ENCODE results near the gene UBE2O. TPM values are rescaled to one million over a fixed set of nuclear protein-coding genes. Genes with fewer than 3 reads are reported as not detected.

UBE2O gene
- total and polyA plus RNA-seq, 2 donors from 2014 or later = 5.5 to 21.3 TPM

DNA sequence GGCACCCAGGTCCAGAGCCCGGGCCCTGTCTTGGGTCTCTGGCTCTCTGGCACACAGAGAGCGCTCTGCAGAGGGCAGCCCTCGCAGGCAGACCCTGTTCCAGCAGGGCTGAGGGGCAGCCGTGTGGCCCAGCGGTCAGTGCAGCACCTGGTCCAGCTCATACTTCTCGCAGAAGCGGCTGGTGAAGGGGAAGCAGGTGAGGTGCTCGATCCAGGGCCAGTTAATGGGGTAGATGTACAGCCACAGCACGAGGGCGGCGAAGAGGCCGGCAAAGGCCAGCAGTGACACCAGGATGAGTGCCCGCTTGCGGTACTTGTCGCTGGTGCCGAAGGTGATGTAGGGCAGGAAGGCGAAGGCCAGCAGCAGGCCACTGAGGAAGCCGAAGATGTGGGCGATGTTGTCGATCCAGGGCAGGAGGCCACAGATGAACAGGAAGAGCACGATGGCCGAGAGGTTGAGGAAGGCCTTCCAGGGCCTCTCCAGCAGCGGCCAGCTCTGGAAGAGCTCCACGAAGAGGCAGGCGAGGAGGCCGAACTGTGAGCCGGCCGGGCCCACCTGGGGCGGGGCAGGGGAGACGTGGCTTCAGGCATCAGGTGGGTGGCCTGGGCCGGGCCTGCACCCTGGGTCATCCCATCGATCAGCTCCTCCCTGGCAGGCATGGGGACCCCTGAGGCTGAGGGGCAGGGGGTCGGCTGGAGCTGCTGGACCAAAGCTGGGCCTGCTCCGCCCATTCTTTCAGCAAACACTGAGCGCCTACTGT, 18.7 kb upstream of the UBE2O start:
- intact Hi-C loops (cut with DNase I) = no loop called here
- no peaks in the 10 kb centered on the region for H3K36me3 ChIP-seq (ENCODE audit: control insufficient read depth in 2 of 3, insufficient read depth in 3 of 3, low read length in 3 of 3)

DNA sequence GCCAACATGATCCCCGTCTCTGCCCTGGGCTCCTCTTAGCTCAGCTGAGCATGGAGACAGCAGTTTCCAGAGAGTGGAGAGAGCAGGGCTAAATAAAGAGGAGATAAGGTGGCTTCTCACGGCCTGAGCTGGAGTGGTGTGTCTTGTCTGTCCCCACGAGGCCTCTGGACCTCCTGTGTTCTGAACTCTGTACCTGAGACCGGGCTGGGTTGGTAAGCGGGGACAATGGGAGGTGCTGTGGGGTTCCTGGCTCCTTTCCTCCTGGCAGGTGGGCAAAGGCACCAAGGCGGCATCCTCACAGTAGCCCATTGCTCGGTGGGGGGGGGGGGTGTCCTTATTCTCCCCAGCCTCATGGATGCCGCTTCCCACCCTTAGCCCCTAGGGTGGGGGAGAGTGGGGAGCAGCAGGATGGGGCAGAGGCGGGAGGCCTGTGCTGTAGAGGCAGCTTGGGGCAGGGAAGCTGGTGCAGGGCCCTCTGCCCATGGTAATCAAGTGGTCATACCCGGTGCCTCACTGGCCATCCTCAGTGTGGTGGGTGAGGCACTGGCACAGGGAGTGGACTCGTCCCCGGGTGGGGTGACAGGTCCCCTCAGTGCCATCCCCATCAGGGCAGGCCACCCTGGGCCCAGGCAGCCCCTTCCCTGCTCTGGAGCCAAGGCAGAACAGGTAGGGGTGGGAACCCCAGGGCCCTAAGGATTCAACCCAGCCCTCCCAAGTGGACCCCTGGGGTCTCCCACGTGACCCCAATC, 17.2 kb upstream of the UBE2O start:
- DNase-seq (no peak), FAIRE-seq (no peak)
- TF ChIP-seq, protein P1, sequence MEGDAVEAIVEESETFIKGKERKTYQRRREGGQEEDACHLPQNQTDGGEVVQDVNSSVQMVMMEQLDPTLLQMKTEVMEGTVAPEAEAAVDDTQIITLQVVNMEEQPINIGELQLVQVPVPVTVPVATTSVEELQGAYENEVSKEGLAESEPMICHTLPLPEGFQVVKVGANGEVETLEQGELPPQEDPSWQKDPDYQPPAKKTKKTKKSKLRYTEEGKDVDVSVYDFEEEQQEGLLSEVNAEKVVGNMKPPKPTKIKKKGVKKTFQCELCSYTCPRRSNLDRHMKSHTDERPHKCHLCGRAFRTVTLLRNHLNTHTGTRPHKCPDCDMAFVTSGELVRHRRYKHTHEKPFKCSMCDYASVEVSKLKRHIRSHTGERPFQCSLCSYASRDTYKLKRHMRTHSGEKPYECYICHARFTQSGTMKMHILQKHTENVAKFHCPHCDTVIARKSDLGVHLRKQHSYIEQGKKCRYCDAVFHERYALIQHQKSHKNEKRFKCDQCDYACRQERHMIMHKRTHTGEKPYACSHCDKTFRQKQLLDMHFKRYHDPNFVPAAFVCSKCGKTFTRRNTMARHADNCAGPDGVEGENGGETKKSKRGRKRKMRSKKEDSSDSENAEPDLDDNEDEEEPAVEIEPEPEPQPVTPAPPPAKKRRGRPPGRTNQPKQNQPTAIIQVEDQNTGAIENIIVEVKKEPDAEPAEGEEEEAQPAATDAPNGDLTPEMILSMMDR (IDR thresholded peaks at IDR 0.05; ENCODE audit: borderline replicate concordance, extremely low read depth, insufficient read depth) = no peak
- Histone ChIP-seq H3K36me3 (ENCODE audit: control insufficient read depth in 2 of 3, insufficient read depth in 3 of 3, low read length in 3 of 3) (no peaks in the 10 kb centered on the region), H3K4me1 (ENCODE audit: control insufficient read depth in 2 of 3, insufficient read depth in 2 of 3, low read depth in 1 of 3, low read length in 3 of 3) (no peaks in the 10 kb centered on the region), H3K27ac (ENCODE audit: low read depth in 2 of 2, low read length in 2 of 2) (no peak overlapping the region), H3K9me3 (ENCODE audit: control insufficient read depth in 2 of 3, insufficient read depth in 1 of 3, low read length in 3 of 3) (no peaks in the 10 kb centered on the region), H3K27me3 (ENCODE audit: control insufficient read depth, insufficient read depth, low read length) (no peaks in the 10 kb centered on the region), H3K4me3 (ENCODE audit: low read length in 3 of 3) (no peak overlapping the region), H3K9ac (ENCODE audit: low read length in 3 of 3) (no peak overlapping the region)
- intact Hi-C loops (cut with DNase I) = no loop called here

More for the DNA sequence above, 18.7 kb upstream of the UBE2O start:
- TF ChIP-seq, protein P1 (IDR thresholded peaks at IDR 0.05; ENCODE audit: borderline replicate concordance, extremely low read depth, insufficient read depth) = no peak
- Histone ChIP-seq H3K4me3 (ENCODE audit: low read length in 3 of 3) (no peak overlapping the region), H3K27me3 (ENCODE audit: control insufficient read depth, insufficient read depth, low read length) (no peaks in the 10 kb centered on the region), H3K27ac (ENCODE audit: low read depth in 2 of 2, low read length in 2 of 2) (no peak overlapping the region), H3K9ac (ENCODE audit: low read length in 3 of 3) (no peak overlapping the region), H3K9me3 (ENCODE audit: control insufficient read depth in 2 of 3, insufficient read depth in 1 of 3, low read length in 3 of 3) (no peaks in the 10 kb centered on the region), H3K4me1 (ENCODE audit: control insufficient read depth in 2 of 3, insufficient read depth in 2 of 3, low read depth in 1 of 3, low read length in 3 of 3) (no peaks in the 10 kb centered on the region)
- FAIRE-seq = no peak
- DNase-seq = peak in 1 of 5 donors; percentile 70

DNA sequence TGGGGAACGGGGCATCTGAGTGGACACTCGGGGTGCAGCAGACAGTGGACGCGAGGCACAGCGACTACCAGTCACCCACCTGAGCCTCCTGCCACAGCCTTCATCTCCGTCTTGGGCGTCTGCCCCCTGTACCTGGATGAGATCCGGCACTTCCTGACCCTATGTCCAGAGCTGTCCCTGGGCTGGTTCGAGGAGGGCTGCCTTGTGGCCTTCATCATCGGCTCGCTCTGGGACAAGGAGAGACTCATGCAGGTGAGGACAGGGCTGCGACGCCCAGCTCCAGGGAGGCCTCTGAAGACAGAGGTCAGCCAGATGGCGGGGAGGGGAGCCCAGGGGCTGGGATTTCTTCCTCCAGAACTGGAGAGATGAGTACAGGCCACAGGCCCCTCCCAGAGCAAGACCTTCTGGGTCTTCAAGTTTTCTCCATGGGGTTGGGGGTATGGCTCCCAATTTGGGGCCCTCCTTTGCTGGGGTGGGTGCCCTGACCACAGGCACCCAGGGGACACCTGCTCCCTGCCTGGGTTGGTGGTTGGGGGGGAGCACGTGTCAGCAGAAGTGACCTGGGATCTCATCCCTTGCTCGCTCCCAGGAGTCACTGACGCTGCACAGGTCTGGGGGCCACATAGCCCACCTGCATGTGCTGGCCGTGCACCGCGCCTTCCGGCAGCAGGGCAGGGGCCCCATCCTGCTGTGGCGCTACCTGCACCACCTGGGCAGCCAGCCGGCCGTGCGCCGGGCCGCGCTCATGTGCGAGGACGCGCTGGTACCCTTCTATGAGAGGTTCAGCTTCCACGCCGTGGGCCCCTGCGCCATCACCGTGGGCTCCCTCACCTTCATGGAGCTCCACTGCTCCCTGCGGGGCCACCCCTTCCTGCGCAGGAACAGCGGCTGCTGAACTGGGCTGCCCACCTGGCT, 16.4 kb upstream of the UBE2O start:
- TF ChIP-seq, protein P1 (IDR thresholded peaks at IDR 0.05; ENCODE audit: borderline replicate concordance, extremely low read depth, insufficient read depth) = no peak
- Histone ChIP-seq H3K9me3 (ENCODE audit: control insufficient read depth in 2 of 3, insufficient read depth in 1 of 3, low read length in 3 of 3) (no peaks in the 10 kb centered on the region), H3K4me1 (ENCODE audit: control insufficient read depth in 2 of 3, insufficient read depth in 2 of 3, low read depth in 1 of 3, low read length in 3 of 3) (no peaks in the 10 kb centered on the region), H3K27me3 (ENCODE audit: control insufficient read depth, insufficient read depth, low read length) (no peaks in the 10 kb centered on the region), H3K4me3 (ENCODE audit: low read length in 3 of 3) (no peak overlapping the region), H3K9ac (ENCODE audit: low read length in 3 of 3) (no peak overlapping the region), H3K36me3 (ENCODE audit: control insufficient read depth in 2 of 3, insufficient read depth in 3 of 3, low read length in 3 of 3) (no peaks in the 10 kb centered on the region), H3K27ac (ENCODE audit: low read depth in 2 of 2, low read length in 2 of 2) (no peak overlapping the region)
- intact Hi-C loops (cut with DNase I) = no loop called here
- FAIRE-seq (no peak), DNase-seq (no peak)

All from kidney (tissue), 14 donors.